Measurements from ENCODE around the gene QPRT. TPM values are rescaled to one million over a fixed set of nuclear protein-coding genes. Genes with fewer than 3 reads are reported as not detected.

QPRT gene
- total and polyA plus RNA-seq, 2 of the 8 experiments (the other 6 are each of a cell fraction or from before 2014, with no cell fraction given), result 89.0 to 102 TPM

DNA sequence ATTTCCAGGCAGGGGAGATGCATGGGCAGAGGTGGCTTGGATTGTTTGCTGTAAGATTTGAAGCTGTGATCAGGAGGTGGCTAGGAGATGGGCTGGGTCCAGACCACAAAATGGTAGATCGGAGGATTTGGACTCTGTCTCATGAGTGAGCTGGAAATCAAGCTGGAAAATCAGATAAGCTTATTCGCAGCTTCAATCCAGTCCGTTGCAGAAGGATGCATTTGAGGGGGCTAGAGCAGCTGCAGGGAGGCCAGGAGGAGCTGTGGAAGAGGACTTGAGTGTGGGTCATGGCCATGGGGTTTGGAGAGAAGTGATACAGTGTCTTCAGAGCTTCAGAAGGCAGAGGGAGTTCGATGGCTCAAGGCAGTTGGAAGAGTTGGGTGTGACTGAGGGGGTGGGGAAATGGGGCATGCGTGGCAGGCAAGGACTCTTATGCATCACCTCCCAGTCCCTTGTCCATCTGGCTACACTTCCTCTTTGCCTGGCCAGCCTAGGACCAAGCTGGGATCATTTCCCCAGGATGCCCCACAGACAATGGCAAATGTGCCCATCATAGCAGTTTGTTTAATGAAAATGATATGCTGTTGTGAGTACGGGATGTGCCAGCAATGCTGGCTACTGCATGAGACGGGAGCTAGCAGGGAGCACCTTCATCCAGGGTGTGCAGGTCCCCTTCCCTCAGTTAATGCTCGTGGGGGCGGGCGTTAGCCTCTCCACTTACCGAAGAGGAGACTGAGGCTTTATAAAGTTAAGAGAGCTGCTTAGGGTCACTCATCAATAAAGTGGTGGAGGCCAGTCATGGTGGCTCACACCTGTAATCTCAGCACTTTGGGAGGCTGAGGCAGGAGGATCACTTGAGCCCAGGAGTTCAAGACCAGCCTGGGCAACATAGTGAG, 20.6 kb downstream of the QPRT start (continued):
- TF ChIP-seq, protein P1, sequence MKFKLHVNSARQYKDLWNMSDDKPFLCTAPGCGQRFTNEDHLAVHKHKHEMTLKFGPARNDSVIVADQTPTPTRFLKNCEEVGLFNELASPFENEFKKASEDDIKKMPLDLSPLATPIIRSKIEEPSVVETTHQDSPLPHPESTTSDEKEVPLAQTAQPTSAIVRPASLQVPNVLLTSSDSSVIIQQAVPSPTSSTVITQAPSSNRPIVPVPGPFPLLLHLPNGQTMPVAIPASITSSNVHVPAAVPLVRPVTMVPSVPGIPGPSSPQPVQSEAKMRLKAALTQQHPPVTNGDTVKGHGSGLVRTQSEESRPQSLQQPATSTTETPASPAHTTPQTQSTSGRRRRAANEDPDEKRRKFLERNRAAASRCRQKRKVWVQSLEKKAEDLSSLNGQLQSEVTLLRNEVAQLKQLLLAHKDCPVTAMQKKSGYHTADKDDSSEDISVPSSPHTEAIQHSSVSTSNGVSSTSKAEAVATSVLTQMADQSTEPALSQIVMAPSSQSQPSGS (IDR thresholded peaks at IDR 0.05; ENCODE audit: low read length), result no peak
